H54 (cell line): ENCODE results near the gene GAS2L1.

ENCODE experiments used
- DNase-seq: peaks from one replicate; pipeline ENCODE4 v3.0.0; 2011; ENCODE audit warnings: low spot score, mixed read lengths; ENCODE audit not compliant: insufficient read length
- FAIRE-seq: peaks from 3 replicates; lab custom pipeline; 2011; peaks lifted over from hg19 to GRCh38; lab: Jason Lieb, UNC
- POLR2A ChIP-seq: IDR thresholded peaks from 2 replicates; pipeline ENCODE4 v1.6.1; 2011; ENCODE audit warnings: low read depth, mild to moderate bottlenecking, low read length

The GAS2L1 gene

DNA sequence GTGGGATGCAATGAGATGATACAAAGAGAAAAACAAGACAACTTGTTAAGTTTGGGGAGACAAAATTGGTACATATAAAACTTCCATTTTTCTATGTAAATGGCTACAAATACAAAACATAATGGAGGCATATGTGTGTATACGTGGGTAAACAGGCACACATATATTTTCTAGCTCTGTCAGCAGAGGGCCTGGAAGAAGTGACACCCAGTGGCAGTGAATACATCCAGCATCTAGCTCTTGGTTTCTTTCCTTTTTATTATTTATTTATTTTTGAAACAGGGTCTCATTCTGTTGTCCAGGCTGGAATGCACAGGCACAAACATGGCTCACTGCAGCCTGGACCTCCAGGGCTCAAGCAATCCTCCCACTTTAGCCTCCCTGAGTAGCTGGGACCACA is 14.1 kb downstream of the GAS2L1 start:
- no peak for DNase-seq
- FAIRE-seq: no peak
- no peak for TF ChIP-seq POLR2A

DNA sequence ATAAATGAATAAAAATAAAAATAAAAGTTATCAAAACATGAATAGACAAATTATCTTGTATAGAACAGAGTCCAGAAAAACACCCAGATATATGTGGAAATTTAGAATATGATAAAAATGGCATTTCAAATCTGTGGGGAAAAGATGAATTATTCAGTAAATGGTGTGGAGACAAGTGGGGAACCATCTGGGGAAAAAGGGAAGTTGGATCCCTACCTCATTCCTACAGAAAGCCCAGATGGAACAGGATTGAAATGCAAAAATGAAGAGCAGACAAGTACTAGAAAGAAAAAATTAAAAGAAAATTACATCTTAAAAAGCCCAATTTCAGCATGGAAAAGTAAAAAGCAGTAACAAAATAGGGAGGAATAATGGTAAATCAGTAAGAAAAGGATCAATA is 17.2 kb downstream of the GAS2L1 start:
- TF ChIP-seq POLR2A: no peak
- no peak for FAIRE-seq
- DNase-seq: no peak

DNA sequence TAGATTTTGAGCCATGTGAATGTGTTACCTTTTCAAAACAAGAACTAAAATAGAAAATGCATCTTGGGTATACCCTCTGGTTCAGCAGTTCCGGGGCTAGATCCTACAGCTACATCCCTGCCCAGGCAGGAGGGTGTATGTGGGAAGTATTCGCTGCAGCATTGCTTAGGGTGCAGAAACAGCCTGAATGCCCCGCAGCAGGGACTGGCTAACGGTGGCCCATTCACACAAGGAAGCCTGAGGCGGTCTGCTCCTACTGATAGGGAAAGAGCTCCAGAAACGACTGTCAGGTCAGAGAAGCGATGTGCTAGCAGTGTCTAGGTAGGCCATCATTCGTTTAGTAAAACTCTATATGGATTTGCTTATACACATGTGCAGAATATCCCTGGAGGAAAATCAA is 18.9 kb downstream of the GAS2L1 start:
- TF ChIP-seq POLR2A: no peak
- FAIRE-seq: no peak
- no peak for DNase-seq

DNA sequence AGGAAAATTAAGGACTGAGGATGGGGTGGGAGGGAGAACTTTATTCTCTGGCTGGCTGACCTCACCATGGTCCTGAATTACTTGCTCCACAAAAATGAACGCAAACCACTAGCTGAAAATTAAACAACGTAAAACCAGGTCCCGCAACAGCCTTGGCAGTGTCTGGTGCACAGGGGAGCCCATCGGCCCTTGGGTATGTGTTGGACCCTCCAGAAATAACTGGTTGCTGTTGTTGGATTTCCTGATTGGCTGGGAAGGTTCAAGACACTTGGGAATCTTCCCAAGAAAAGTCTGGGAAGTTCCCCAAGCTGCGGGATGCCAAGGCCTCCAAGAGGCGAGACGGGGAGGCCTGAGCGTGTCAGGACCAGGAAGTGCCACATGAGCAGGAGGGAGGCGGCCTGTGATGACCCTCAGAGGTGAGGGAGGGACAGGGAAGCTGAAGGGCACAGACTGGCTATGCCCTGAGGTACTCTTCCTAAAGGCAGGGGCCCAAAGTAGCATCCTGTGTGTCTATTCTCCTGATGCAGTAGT is 19.4 kb downstream of the GAS2L1 start:
- FAIRE-seq (no peak), DNase-seq (no peak)
- no peak for TF ChIP-seq POLR2A

DNA sequence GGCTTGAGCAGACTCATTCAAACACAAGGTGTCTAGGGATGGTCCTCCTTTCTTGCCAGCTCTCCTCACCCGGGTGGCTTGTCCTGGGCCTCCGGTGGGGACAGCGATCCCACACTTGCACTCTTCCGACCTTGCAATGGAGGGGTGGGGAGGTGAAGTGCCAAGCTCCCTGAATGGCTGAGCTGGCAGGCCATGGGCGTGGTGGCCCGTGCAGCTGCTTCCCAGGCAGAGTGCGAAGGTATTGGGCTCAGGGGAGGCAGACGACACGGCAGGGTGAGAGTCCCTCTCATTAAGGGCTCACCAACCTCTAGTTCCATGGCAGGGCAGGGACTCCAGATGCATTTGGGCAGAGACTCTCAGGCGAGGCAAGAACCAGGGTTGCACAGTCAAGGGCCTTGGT is 20.0 kb downstream of the GAS2L1 start:
- no peak for FAIRE-seq
- DNase-seq: no peak
- no peak for TF ChIP-seq POLR2A

DNA sequence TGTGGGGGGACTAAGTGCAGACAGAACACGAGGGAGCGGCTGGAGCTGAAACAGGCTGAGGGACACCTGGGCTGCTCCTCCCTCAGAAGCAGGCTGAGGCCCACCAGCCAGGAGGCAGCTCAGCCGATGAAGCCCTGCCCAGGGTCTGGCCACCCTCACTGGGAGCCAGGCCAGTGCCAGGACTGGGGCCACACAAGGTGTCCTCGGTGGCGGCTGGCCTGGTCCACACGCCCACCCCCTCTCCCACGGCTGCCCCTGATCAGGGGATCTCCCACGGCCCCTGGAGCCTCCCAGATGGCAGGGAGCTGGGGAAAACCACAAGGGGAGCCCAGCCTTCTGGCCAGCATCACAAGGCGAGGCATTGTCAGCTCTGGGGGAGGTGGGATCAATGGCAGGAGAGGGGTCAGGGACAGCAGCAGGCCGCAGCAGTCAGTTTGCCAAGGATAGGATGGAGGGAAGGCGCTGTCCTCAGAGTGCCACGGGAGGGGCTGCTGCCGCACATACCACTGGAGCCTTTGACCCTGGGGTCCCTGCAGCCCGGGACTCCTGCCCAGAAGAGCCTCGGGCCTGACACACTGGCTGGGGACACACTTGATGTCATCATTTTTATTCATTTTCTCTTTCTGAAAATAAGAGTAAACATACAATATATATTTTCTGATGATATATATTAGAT is 20.8 kb downstream of the GAS2L1 start:
- TF ChIP-seq POLR2A: no peak
- FAIRE-seq: no peak
- no peak for DNase-seq

DNA sequence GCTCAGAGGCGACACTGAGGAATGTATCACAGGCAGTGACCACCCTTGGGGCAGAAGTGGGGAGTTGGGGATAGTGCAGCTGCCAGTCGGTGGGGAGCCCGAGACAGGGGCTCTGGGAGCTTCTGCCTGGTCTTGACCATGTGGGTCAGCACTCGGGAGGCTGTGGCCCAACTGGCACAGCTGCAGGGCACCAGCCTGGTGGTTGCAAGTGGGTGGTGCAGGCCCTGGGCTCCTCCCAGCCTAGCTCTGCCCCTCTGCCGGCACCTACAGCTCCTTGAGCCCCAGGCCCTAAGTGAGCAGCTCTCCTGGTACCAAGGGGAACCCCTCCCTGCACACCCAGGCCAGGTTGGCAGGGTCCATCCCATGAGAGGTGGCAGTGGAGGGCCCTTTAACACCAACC is 21.6 kb downstream of the GAS2L1 start:
- no peak for TF ChIP-seq POLR2A
- DNase-seq: no peak
- FAIRE-seq: no peak

DNA sequence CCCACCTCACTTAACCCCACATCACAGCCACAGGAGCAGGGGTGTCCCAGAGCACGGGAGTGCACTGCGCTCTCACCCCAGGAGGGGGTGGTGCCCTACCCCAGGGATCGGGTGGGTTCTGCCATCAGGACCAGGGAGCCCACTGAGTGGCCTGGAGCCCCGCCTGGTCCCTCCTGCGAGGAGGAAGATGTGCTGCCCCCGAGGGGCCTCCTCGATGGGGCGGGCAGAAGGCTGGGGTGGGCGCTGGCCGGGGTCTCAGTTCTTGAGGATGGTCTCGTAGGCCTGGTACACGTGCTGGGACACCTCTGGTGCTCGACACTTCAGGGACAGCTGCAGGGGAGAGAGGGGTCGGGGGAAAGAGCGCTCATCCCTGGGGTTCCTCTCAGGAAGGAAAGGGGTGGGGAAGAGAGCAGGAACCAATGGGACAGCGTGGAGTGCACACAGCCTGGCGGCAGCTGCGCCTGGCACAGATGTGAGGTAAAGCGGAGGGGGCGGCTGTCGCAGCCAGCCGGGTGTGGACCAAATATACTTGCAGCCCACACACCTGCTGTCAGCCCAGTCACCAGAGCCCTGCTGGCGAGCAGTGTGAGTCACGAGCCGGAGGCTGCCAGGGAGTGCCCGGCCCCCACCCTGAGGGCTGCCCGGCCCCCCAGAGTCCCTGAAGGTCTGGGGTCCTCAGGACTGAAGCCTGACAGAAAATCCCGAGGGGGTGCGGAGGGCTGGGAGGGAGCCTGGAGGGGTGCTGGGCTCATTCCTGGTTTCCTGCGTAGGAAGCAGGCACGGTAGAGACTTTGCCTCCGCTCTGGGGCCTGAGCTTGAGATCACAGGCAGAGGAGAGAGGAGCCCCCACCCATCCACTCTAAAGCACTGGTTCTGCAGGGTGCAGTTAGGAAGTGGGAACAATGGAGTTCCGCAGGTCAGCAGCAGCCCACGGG is 22.4 kb downstream of the GAS2L1 start:
- TF ChIP-seq POLR2A: no peak
- FAIRE-seq (no peak), DNase-seq (peak; percentile 63)

DNA sequence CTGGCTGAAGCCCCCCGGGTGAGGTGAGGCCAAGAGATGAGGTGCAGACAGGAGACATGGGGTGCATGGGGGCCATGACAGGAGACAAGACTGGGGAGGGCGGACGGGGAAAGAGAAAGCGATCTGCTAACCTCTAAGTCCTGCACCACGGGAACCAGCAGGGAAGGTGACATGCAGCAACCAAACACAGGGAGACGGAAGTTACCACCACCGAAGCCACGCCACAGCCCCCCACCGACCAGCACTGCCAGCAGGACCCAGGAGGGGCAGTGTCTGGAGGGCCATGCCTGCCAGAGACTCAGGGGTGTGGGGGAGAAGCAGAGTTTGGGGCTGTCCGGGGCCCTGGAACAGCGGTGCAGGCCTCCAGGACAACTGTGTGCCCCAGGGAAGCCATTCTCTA is 23.1 kb downstream of the GAS2L1 start:
- DNase-seq (no peak), FAIRE-seq (no peak)

DNA sequence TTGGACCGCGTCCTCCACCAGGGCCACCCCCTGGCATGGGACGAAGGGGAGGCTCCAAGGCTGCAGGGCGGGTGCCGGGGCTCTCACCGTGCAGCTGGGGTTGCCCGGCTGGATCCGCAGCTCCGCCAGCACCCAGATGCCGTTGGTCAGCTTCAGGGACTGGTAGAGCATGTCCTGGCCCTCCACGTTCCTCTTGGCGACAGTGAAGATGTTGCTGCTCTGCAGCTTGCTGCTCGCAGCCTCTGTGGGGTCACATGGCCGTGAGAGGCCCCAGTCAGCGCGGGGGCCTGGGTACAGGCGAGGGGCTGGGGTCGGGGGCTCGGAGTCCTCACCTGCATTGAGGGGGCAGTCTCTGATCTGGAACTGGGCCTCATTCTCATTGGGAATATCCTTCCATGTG is 23.8 kb downstream of the GAS2L1 start:
- FAIRE-seq (no peak), DNase-seq (no peak)
- no peak for TF ChIP-seq POLR2A

More for the DNA sequence above, 23.1 kb downstream of the GAS2L1 start:
- TF ChIP-seq POLR2A: no peak

DNA sequence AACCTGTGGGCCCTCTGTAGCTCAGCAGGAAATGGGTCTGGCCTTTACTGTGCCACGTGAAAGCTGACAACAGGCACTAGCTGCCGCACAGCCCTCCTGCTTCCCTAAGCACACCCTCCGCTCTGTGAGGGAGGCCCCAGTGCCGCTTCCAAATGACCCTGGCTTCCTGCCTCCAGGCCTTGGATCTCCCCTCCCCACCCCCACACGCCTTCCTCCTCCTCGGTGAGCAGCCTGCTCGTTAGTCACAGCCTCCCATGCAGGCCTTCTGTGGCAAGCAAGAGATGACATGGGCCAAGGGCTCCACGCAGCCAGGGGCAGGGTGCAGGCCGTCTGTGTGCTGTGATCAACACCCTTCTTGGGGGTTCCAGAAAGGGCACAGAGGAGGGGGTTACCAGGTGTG is 24.3 kb downstream of the GAS2L1 start:
- peak; percentile 78 for DNase-seq
- TF ChIP-seq POLR2A: no peak
- FAIRE-seq: peak; percentile 58

DNA sequence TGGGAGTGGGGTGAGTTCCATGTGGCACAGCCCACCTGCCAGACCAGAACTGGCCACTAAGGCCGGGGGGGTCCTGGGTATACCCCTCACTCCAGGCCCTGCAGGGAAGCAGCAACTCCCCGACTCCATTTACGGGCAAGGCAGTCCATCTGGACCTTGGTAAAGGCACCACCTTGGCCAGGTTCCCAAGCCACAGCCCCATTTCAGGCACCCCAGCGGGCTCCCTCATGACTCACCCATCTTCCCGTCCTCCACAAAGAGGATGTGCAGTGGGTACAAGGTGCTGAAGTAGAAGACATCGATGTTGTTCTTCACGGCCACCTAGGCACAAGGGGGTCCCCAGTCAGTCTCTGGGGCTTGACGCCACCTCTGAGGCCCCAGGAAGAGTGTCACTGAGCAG is 24.8 kb downstream of the GAS2L1 start:
- DNase-seq: peak; percentile 57
- FAIRE-seq: peak; percentile 75
- no peak for TF ChIP-seq POLR2A

DNA sequence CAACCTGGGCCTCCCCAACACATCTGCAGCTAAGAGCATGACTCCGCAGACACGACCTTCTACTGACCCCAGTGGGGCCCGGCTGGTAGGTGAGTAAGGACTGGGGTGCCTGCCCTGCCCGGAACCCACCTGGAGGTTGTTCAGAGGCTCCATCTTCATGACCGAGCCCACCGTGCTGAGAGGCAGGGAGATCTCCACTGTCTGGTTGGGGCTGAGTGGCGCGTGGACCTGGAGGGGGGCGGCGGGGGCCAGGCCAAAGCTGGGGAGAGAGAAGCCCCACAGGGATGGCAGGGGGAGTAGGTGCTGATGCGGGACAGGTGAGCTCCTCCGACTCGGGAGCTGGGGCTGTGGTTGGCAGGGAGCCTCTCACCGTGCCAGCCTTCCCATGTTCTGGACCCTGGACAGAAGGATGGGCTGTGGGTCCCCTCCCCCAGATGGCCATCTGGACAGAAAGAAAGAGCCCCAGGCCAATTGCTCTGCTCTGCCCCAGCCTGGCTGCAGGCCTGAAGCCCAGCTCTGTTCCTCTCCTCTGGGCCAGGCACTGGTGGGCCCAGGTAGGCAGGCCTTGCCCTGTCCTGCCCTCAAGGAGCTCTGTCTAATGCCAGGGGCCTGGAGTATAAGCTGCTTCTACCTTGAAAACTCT is 25.3 kb downstream of the GAS2L1 start:
- TF ChIP-seq POLR2A: no peak
- DNase-seq: no peak

DNA sequence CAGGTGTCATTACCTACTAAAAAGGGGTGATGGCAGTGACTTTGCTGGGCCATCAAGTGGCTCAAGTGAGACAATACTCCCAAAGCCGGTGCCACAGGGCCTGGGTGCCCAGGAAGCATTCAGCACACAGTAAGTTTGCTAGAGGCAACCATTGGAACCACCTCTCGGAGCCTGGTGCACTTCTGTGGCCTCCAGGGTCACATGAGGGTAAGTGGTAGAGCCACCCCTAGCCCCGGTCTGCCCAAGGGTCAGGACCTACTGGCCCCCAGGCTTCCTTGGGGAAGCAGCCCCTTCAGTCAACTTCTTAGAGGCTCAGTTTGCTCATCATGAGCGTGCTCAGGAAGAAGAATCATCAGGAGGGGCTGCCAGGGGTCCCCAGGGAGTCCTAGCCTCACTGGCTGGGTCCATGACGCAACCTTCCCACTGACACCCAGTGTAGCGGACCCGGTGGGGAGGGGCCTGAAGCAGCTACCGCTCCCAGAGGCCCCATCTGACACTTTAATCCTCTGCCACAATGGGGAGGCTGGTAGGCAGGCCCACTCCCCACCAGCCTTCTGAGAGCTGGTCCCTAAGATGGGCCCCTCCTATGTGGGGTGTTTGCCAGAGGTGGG is 26.5 kb downstream of the GAS2L1 start:
- no peak for TF ChIP-seq POLR2A
- no peak for FAIRE-seq
- no peak for DNase-seq

More for the DNA sequence above, 25.3 kb downstream of the GAS2L1 start:
- no peak for FAIRE-seq
